H7 (cell line): Measurements from ENCODE around the gene KIF17. TPM values are rescaled to one million over a fixed set of nuclear protein-coding genes. Genes with fewer than 3 reads are reported as not detected.
"Not testable (repeated sequence)": the region's sequence is repeated elsewhere in the genome, so short reads cannot be mapped to it uniquely, and the experiment has no call there.

Source experiments
- DNase-seq: peaks from one replicate; pipeline ENCODE4 v3.0.0; 2012
- H3K27me3 ChIP-seq: 2 replicates; pipeline ENCODE4 v1.6.0; 2011; ENCODE audit warnings: mild to moderate bottlenecking, low read length; ENCODE audit not compliant: control insufficient read depth, insufficient read depth
- H3K36me3 ChIP-seq: replicated peaks from 2 replicates; pipeline ENCODE4 v1.5.1; 2011; ENCODE audit warnings: low read length; ENCODE audit not compliant: control insufficient read depth, insufficient read depth
- H3K4me3 ChIP-seq: 2 replicates; pipeline ENCODE4 v1.5.1; 2011; ENCODE audit warnings: low read depth, mild to moderate bottlenecking, control low read depth, low read length, moderate library complexity; ENCODE audit not compliant: insufficient read depth
- total RNA-seq: library from RNA; depleted of rRNA; stranded (reverse); fragments of >200 nt; shearing (Covaris generic); gene quantifications from 2 replicates; pipeline ENCODE4 v1.2.3, GENCODE V29; 2014

KIF17 gene
- total RNA-seq, 1 experiment from 2014 or later = 3.5 TPM

- H3K36me3 ChIP-seq = no peaks in the 10 kb centered on the region
- H3K4me3 ChIP-seq = no peak overlapping the region
- DNase-seq = peak; percentile 30
- peaks cover 9% of the 10 kb centered on the region; the same call in 1 of the 2 replicates for H3K27me3 ChIP-seq
Observed at GRCh38 chr1:20723537-20724363, 5.9 kb upstream of the KIF17 start.

GRCh38 chr1:20723159-20723536 lies 5.3 kb upstream of the KIF17 start:
- Histone ChIP-seq H3K4me3 (no peak overlapping the region), H3K27me3 (peaks cover 14% of the 10 kb centered on the region), H3K36me3 (no peaks in the 10 kb centered on the region)
- DNase-seq = peak; percentile 16

GRCh38 chr1:20721117-20722061 lies 3.6 kb upstream of the KIF17 start:
- DNase-seq = peak; percentile 29
- peaks cover 26% of the 10 kb centered on the region for H3K27me3 ChIP-seq
- H3K36me3 ChIP-seq = no peaks in the 10 kb centered on the region
- no peak overlapping the region for H3K4me3 ChIP-seq

- peaks cover 26% of the 10 kb centered on the region for H3K27me3 ChIP-seq
- H3K36me3 ChIP-seq = no peaks in the 10 kb centered on the region
- no peak overlapping the region for H3K4me3 ChIP-seq
- no peak for DNase-seq
Observed at GRCh38 chr1:20720631-20721091, 2.9 kb upstream of the KIF17 start.

- no peaks in the 10 kb centered on the region for H3K36me3 ChIP-seq
- peaks cover 26% of the 10 kb centered on the region for H3K27me3 ChIP-seq
- no peak overlapping the region for H3K4me3 ChIP-seq
- DNase-seq = no peak
Observed at GRCh38 chr1:20719871-20720620, 2.2 kb upstream of the KIF17 start.

GRCh38 chr1:20719261-20719660 lies 1.5 kb upstream of the KIF17 start:
- Histone ChIP-seq H3K4me3 (no peak overlapping the region), H3K36me3 (no peaks in the 10 kb centered on the region), H3K27me3 (peaks cover 26% of the 10 kb centered on the region)
- DNase-seq = no peak

- not testable (repeated sequence) for H3K36me3 ChIP-seq, DNase-seq
- Histone ChIP-seq H3K27me3 (peaks cover 26% of the 10 kb centered on the region), H3K4me3 (peak overlapping the region; percentile 61)
Observed at GRCh38 chr1:20718343-20718882, 606 bp upstream of the KIF17 start.

GRCh38 chr1:20716232-20716631 lies 1.6 kb downstream of the KIF17 start:
- DNase-seq = no peak
- peaks cover 26% of the 10 kb centered on the region for H3K27me3 ChIP-seq
- no peak overlapping the region for H3K4me3 ChIP-seq

GRCh38 chr1:20715406-20715805 lies 2.4 kb downstream of the KIF17 start:
- Histone ChIP-seq H3K36me3 (peaks cover 3% of the 10 kb centered on the region; the same call in 1 of the 2 replicates), H3K4me3 (no peak overlapping the region), H3K27me3 (peaks cover 26% of the 10 kb centered on the region)
- no peak for DNase-seq

More at GRCh38 chr1:20716232-20716631, 1.6 kb downstream of the KIF17 start:
- H3K36me3 ChIP-seq = peaks cover 2% of the 10 kb centered on the region; the same call in 1 of the 2 replicates

GRCh38 chr1:20713440-20713839 lies 4.4 kb downstream of the KIF17 start:
- peaks cover 15% of the 10 kb centered on the region for H3K27me3 ChIP-seq
- H3K4me3 ChIP-seq = no peak overlapping the region
- H3K36me3 ChIP-seq = peaks cover 4% of the 10 kb centered on the region
- no peak for DNase-seq

- H3K4me3 ChIP-seq = no peak overlapping the region
- H3K36me3 ChIP-seq = peaks cover 4% of the 10 kb centered on the region
- DNase-seq = no peak
- peaks cover 7% of the 10 kb centered on the region for H3K27me3 ChIP-seq
Observed at GRCh38 chr1:20712215-20712577, 5.6 kb downstream of the KIF17 start.

GRCh38 chr1:20711285-20712214 lies 6.3 kb downstream of the KIF17 start:
- peak; percentile 68 for DNase-seq
- H3K36me3 ChIP-seq = peaks cover 4% of the 10 kb centered on the region
- no peak overlapping the region for H3K4me3 ChIP-seq
- peaks cover under 1% of the 10 kb centered on the region; the same call in 1 of the 2 replicates for H3K27me3 ChIP-seq
